CD14-positive monocyte (primary cell): ENCODE results near the gene EEF1AKMT3. TPM values are rescaled to one million over a fixed set of nuclear protein-coding genes. Genes with fewer than 3 reads are reported as not detected.

Source experiments
- DNase-seq, 3 donors: peaks; one replicate each; pipeline ENCODE4 v3.0.0-alpha.2; 2011 to 2022
- H2AFZ ChIP-seq: 2 replicates; pipeline ENCODE4 v1.6.0; 2012; ENCODE audit warnings: mild to moderate bottlenecking, low read depth, low read length, inconsistent platforms; ENCODE audit not compliant: insufficient read depth, poor library complexity, severe bottlenecking
- H3K27ac ChIP-seq, 2 donors: 1 replicate in 1 of 2; 2 replicates in 1 of 2; pipeline ENCODE4 v1.5.1; 2012 to 2013; ENCODE audit warnings: low read length in 2 of 2, control low read depth in 1 of 2, inconsistent platforms in 1 of 2, low read depth in 1 of 2, mild to moderate bottlenecking in 1 of 2
- H3K27me3 ChIP-seq, 2 donors: one replicate each; pipeline versions ENCODE4 v1.6.0 to v1.6.1; 2011 to 2013; ENCODE audit warnings: low read length in 2 of 2; ENCODE audit not compliant: control insufficient read depth in 2 of 2, insufficient read depth in 2 of 2
- H3K36me3 ChIP-seq, 2 donors: replicated peaks in 1 of 2; 1 replicate in 1 of 2; 2 replicates in 1 of 2; pipeline versions ENCODE4 v1.5.1 to v1.6.1; 2012 to 2013; ENCODE audit warnings: low read length in 2 of 2, control low read depth in 1 of 2, inconsistent platforms in 1 of 2, mild to moderate bottlenecking in 1 of 2; ENCODE audit not compliant: insufficient read depth in 2 of 2, control insufficient read depth in 1 of 2
- H3K4me1 ChIP-seq, 2 donors: 1 replicate in 1 of 2; 2 replicates in 1 of 2; pipeline versions ENCODE4 v1.5.1 to v1.6.1; 2012 to 2013; ENCODE audit warnings: low read length in 2 of 2, control low read depth in 1 of 2, inconsistent platforms in 1 of 2, mild to moderate bottlenecking in 1 of 2, moderate library complexity in 1 of 2; ENCODE audit not compliant: insufficient read depth in 2 of 2, control insufficient read depth in 1 of 2
- H3K4me2 ChIP-seq: replicated peaks from 2 replicates; pipeline ENCODE3; 2012; ENCODE audit warnings: low read length, moderate library complexity, mild to moderate bottlenecking; ENCODE audit not compliant: poor library complexity, severe bottlenecking; ENCODE audit errors: extremely low read depth
- H3K4me3 ChIP-seq, 3 experiments: fragments of 200-600 bp in 1 of 3; sonication (generic) in 1 of 3; replicated peaks in 1 of 3; 1 replicate in 2 of 3; 2 replicates in 1 of 3; pipeline ENCODE4 v1.5.1; 2011 to 2013; ENCODE audit warnings: low read length in 3 of 3, mild to moderate bottlenecking in 3 of 3, control low read depth in 2 of 3, low read depth in 2 of 3, inconsistent platforms in 1 of 3, moderate library complexity in 1 of 3
- H3K79me2 ChIP-seq: 2 replicates; pipeline ENCODE4 v1.6.0; 2012; ENCODE audit warnings: mild to moderate bottlenecking, control low read depth, inconsistent platforms, low read length, moderate library complexity; ENCODE audit not compliant: insufficient read depth
- H3K9ac ChIP-seq: 2 replicates; pipeline ENCODE4 v1.6.0; 2017; ENCODE audit warnings: low read length, mild to moderate bottlenecking; ENCODE audit not compliant: insufficient read depth, poor library complexity, severe bottlenecking
- H3K9me3 ChIP-seq, 2 donors: replicated peaks in 1 of 2; 1 replicate in 1 of 2; 2 replicates in 1 of 2; pipeline versions ENCODE4 v1.5.1 to v1.6.1; 2012 to 2013; ENCODE audit warnings: low read length in 2 of 2, control low read depth in 1 of 2; ENCODE audit not compliant: control insufficient read depth in 1 of 2, insufficient read depth in 1 of 2
- H4K20me1 ChIP-seq: 2 replicates; pipeline ENCODE4 v1.6.0; 2012; ENCODE audit warnings: mild to moderate bottlenecking, low read length, control low read depth, moderate library complexity; ENCODE audit not compliant: insufficient read depth
- H3K27ac Mint-ChIP-seq, 7 donors: one replicate each; pipeline ENCODE4 v1.8.0; 2020; ENCODE audit warnings: mild to moderate bottlenecking in 7 of 7, mixed read lengths in 7 of 7, moderate library complexity in 6 of 7, inconsistent platforms in 2 of 7
- H3K27me3 Mint-ChIP-seq, 3 donors: one replicate each; pipeline ENCODE4 v1.8.0; 2021 to 2022; ENCODE audit warnings: low read depth in 3 of 3, mild to moderate bottlenecking in 3 of 3, mixed read lengths in 3 of 3, moderate library complexity in 3 of 3, inconsistent platforms in 1 of 3
- H3K36me3 Mint-ChIP-seq, 2 donors: one replicate each; pipeline ENCODE4 v1.8.0; 2020; ENCODE audit warnings: mixed read lengths in 2 of 2, inconsistent platforms in 1 of 2, mild to moderate bottlenecking in 1 of 2
- H3K4me1 Mint-ChIP-seq: one replicate; pipeline ENCODE4 v1.8.0; 2020; ENCODE audit warnings: mild to moderate bottlenecking, mixed read lengths
- H3K4me3 Mint-ChIP-seq, 2 donors: one replicate each; pipeline ENCODE4 v1.8.0; 2020; ENCODE audit warnings: mild to moderate bottlenecking in 2 of 2, mixed read lengths in 2 of 2, moderate library complexity in 1 of 2
- H3K9me3 Mint-ChIP-seq, 7 donors: one replicate each; pipeline ENCODE4 v1.8.0; 2020 to 2022; ENCODE audit warnings: mixed read lengths in 7 of 7, mild to moderate bottlenecking in 6 of 7, moderate library complexity in 6 of 7, inconsistent platforms in 2 of 7
- CTCF ChIP-seq: fragments of 200-600 bp; IDR thresholded peaks from one replicate; pipeline ENCODE4 v1.8.0; 2022; ENCODE audit warnings: antibody characterized with exemption, mild to moderate bottlenecking
- WGBS: methylation state at CpG from one replicate; pipeline ENCODE4 v1.1.5; 2013; ENCODE audit warnings: missing lambda C conversion rate; ENCODE audit not compliant: insufficient coverage; 5-methylcytosine and 5-hydroxymethylcytosine counted together
- intact Hi-C, 2 donors: fragments of 100-400 bp; cut with micrococcal nuclease; formaldehyde crosslinking; loops; one replicate each; pipeline versions ENCODE4 v1.15.0 to v1.15.1; 2023
- polyA plus RNA-seq, 3 donors: library from polyadenylated mRNA; depleted of rRNA in 1 of 3; unstranded in 2 of 3; stranded (reverse) in 1 of 3; fragments of 300-500 nt in 2 of 3; fragments of >200 nt in 1 of 3; fragmentation: Illumina TruSeq in 2 of 3; gene quantifications; 1 replicate in 2 of 3; 2 replicates in 1 of 3; pipeline ENCODE4 v1.2.3, GENCODE V29; 2012 to 2021

The EEF1AKMT3 gene
- polyA plus RNA-seq, 3 donors, result 3.4 to 4.2 (median 3.4) TPM

DNA sequence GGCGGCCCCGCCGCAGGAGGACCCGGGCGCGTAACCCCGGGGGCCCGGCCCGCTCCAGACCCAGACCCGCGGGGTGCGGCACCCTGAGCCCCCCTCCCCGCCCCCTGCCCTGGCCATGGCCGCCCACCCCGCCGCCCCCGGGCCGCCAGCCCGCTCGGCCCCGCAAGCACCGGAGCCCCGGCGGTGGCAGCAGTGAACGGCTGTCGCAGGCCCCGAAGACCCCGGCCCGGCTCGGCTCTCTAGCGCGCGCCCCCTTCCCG is 17.3 kb upstream of the EEF1AKMT3 start:
- peaks cover 44% of the 10 kb centered on the region for H3K4me1 Mint-ChIP-seq
- H3K79me2 ChIP-seq, result peaks cover 26% of the 10 kb centered on the region
- H3K36me3 ChIP-seq, result peaks cover 6 to 20% of the 10 kb centered on the region in 2 donors
- H3K27me3 ChIP-seq, result peaks cover 0 to 7% of the 10 kb centered on the region in 2 donors
- intact Hi-C loops, result loop anchor here in 1 of 2 donors (10.0 kb wide), 1 partner anchor 210 kb away; the partner anchor contains the start of gene DCTN2
- H3K9me3 ChIP-seq, result no peaks in the 10 kb centered on the region
- no peaks in the 10 kb centered on the region for H4K20me1 ChIP-seq
- peak overlapping the region; percentile 36 to 85 (median 82) for H3K4me3 ChIP-seq
- no peak overlapping the region for H2AFZ ChIP-seq
- peaks cover 7 to 13% (median 7%) of the 10 kb centered on the region in 3 donors for H3K27me3 Mint-ChIP-seq
- H3K4me1 ChIP-seq, result peaks cover 39 to 45% of the 10 kb centered on the region in 2 donors
- TF ChIP-seq CTCF, result no peak
- peaks cover 0 to 7% (median 0%) of the 10 kb centered on the region in 7 donors for H3K9me3 Mint-ChIP-seq
- peaks cover 9 to 22% of the 10 kb centered on the region in 2 donors for H3K36me3 Mint-ChIP-seq
- no peak overlapping the region for H3K27ac Mint-ChIP-seq
- no peak overlapping the region for H3K27ac ChIP-seq
- 0% methylated on average over 2 of the region's 34 CpGs for WGBS
- H3K9ac ChIP-seq, result no peak overlapping the region
- H3K4me2 ChIP-seq, result peak overlapping the region; percentile 94
- no peak for DNase-seq
- H3K4me3 Mint-ChIP-seq, result peak overlapping the region in 1 of 2 donors; percentile 47

DNA sequence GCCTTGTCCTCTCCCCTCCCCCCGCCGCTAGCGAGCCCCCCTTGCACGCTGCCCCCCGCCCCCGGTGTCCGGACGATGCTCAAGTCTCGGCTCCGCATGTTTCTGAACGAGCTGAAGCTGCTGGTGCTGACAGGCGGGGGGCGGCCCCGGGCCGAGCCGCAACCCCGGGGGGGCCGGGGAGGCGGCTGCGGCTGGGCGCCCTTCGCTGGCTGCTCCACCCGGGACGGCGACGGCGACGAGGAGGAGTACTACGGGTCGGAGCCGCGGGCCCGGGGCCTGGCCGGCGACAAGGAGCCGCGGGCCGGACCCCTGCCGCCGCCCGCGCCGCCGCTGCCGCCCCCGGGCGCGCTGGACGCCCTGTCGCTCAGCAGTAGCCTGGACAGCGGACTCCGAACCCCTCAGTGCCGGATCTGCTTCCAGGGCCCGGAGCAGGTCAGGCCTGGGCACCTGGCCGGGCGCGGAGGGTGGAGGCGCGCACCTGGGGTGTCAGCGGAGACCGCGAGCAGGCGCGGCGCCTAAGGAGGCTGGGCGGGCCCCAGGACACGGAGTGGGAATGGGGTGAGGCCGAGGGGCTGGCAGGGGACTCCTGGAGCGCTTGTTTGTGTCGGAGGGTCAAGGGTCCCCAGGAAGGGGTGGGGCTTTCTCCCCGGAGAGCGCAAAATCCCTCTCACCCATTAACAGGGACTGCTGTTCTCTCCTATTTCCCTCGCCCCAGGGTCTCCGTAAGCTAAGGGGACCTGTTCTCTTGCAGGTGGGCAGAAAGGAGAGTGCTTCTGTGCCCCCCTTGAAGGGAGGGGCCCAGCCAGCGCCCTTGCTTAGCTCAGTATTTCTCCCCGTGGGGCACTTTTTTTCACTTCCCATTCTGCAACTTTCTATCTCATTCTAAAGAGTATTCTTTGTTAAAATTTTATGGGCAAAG is 16.7 kb upstream of the EEF1AKMT3 start:
- WGBS, result under 1% methylated on average over 58 of the region's 76 CpGs
- H3K9ac ChIP-seq, result peak overlapping the region; percentile 61

More for the DNA sequence above, 16.7 kb upstream of the EEF1AKMT3 start:
- H3K27ac ChIP-seq, result peak overlapping the region; percentile 35
- no peaks in the 10 kb centered on the region for H3K9me3 ChIP-seq
- Mint-ChIP-seq H3K27ac (peak overlapping the region in 6 of 7 donors; percentile 5 to 83 (median 56)), H3K4me3 (peak overlapping the region; percentile 85 to 89), H3K36me3 (peaks cover 5 to 16% of the 10 kb centered on the region in 2 donors), H3K27me3 (peaks cover 7 to 13% (median 7%) of the 10 kb centered on the region in 3 donors), H3K4me1 (peaks cover 44% of the 10 kb centered on the region), H3K9me3 (peaks cover 0 to 7% (median 0%) of the 10 kb centered on the region in 7 donors)
- peaks cover 0 to 7% of the 10 kb centered on the region in 2 donors for H3K27me3 ChIP-seq
- H3K79me2 ChIP-seq, result peaks cover 20% of the 10 kb centered on the region
- H4K20me1 ChIP-seq, result no peaks in the 10 kb centered on the region
- H3K36me3 ChIP-seq, result peaks cover 6 to 15% of the 10 kb centered on the region in 2 donors
- H2AFZ ChIP-seq, result peak overlapping the region; percentile 77
- intact Hi-C loops, result loop anchor here in 1 of 2 donors (10.0 kb wide), 1 partner anchor 211 kb away; the partner anchor contains the start of gene DCTN2
- DNase-seq, result no peak
- H3K4me2 ChIP-seq, result peak overlapping the region; percentile 94
- H3K4me1 ChIP-seq, result peaks cover 39 to 45% of the 10 kb centered on the region in 2 donors
- H3K4me3 ChIP-seq, result peak overlapping the region; percentile 63 to 85 (median 82)
- TF ChIP-seq CTCF, result no peak
